ENCODE results near the gene CCDC174.

DNA sequence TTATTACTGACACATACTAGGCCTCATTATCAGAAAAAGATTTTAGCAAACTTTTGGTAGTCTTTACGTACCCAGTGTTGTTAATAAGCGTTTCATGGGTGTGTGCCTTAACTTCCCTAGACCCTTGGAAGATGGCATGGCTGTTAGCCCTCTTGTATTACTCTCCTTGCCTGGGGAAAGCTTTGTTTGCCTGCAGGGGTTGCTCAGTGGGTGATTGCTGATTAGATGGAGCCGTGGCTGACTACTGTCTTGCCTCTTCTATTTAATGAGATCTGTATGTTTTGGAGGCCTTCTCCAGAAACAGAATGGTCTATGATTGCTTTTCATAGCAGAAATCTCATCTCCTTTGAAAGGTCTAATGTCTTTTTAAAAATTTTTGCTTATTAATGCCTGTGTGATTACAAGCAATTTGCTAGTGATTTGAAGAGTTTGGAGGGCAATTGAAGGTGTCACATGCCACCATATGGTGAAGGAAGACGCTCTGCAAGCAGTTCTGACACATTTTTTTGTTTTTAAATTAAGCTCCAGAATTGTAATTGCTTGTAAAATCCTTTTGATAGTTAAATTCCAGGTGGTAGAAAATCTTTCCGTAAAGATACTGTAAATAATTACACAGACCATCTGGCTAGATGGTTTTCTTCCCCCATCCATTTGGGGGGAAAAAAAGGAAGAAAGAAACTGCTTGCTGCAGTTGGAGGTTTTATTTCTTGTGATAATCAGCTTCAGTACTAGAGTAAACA is 12.0 kb downstream of the CCDC174 start:
- TF ChIP-seq CEBPB (IDR thresholded peaks at IDR 0.05) = no peak
- TF ChIP-seq, protein P1, sequence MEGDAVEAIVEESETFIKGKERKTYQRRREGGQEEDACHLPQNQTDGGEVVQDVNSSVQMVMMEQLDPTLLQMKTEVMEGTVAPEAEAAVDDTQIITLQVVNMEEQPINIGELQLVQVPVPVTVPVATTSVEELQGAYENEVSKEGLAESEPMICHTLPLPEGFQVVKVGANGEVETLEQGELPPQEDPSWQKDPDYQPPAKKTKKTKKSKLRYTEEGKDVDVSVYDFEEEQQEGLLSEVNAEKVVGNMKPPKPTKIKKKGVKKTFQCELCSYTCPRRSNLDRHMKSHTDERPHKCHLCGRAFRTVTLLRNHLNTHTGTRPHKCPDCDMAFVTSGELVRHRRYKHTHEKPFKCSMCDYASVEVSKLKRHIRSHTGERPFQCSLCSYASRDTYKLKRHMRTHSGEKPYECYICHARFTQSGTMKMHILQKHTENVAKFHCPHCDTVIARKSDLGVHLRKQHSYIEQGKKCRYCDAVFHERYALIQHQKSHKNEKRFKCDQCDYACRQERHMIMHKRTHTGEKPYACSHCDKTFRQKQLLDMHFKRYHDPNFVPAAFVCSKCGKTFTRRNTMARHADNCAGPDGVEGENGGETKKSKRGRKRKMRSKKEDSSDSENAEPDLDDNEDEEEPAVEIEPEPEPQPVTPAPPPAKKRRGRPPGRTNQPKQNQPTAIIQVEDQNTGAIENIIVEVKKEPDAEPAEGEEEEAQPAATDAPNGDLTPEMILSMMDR (IDR thresholded peaks at IDR 0.05) = no peak
- no peak for TF ChIP-seq NFE2L2 (conservative IDR thresholded peaks at IDR 0.05; ENCODE audit: low read length)
- no peak for TF ChIP-seq RFX5 (IDR thresholded peaks at IDR 0.05)
- TF ChIP-seq SMC3 (IDR thresholded peaks at IDR 0.05) = no peak
- no peak for TF ChIP-seq RAD21 (conservative IDR thresholded peaks at IDR 0.05 in 1 of 2, IDR thresholded peaks at IDR 0.05 in 1 of 2)
- TF ChIP-seq, protein P2, sequence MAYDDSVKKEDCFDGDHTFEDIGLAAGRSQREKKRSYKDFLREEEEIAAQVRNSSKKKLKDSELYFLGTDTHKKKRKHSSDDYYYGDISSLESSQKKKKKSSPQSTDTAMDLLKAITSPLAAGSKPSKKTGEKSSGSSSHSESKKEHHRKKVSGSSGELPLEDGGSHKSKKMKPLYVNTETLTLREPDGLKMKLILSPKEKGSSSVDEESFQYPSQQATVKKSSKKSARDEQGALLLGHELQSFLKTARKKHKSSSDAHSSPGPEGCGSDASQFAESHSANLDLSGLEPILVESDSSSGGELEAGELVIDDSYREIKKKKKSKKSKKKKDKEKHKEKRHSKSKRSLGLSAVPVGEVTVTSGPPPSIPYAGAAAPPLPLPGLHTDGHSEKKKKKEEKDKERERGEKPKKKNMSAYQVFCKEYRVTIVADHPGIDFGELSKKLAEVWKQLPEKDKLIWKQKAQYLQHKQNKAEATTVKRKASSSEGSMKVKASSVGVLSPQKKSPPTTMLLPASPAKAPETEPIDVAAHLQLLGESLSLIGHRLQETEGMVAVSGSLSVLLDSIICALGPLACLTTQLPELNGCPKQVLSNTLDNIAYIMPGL (CRISPR knock-in tag; IDR thresholded peaks at IDR 0.05; ENCODE audit: borderline replicate concordance) = no peak
- no peak for TF ChIP-seq EP300 (IDR thresholded peaks at IDR 0.05)
- TF ChIP-seq, protein P3, sequence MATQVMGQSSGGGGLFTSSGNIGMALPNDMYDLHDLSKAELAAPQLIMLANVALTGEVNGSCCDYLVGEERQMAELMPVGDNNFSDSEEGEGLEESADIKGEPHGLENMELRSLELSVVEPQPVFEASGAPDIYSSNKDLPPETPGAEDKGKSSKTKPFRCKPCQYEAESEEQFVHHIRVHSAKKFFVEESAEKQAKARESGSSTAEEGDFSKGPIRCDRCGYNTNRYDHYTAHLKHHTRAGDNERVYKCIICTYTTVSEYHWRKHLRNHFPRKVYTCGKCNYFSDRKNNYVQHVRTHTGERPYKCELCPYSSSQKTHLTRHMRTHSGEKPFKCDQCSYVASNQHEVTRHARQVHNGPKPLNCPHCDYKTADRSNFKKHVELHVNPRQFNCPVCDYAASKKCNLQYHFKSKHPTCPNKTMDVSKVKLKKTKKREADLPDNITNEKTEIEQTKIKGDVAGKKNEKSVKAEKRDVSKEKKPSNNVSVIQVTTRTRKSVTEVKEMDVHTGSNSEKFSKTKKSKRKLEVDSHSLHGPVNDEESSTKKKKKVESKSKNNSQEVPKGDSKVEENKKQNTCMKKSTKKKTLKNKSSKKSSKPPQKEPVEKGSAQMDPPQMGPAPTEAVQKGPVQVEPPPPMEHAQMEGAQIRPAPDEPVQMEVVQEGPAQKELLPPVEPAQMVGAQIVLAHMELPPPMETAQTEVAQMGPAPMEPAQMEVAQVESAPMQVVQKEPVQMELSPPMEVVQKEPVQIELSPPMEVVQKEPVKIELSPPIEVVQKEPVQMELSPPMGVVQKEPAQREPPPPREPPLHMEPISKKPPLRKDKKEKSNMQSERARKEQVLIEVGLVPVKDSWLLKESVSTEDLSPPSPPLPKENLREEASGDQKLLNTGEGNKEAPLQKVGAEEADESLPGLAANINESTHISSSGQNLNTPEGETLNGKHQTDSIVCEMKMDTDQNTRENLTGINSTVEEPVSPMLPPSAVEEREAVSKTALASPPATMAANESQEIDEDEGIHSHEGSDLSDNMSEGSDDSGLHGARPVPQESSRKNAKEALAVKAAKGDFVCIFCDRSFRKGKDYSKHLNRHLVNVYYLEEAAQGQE (IDR thresholded peaks at IDR 0.05) = no peak
- no peak for TF ChIP-seq POLR2A (IDR thresholded peaks at IDR 0.05; ENCODE audit: low read length)
- TF ChIP-seq POLR2AphosphoS2 (conservative IDR thresholded peaks at IDR 0.05; ENCODE audit: low read length) = no peak

Measured in A549 (cell line).